Kasumi-1 (cell line): ENCODE measurements around the gene NRBF2.
"Not testable (repeated sequence)": the region's sequence is repeated elsewhere in the genome, so short reads cannot be mapped to it uniquely, and the experiment has no call there.

Source experiments
- DNase-seq, 2 experiments: peaks; one replicate each; lab custom pipeline; 2025; lab: John Stamatoyannopoulos, UW

The NRBF2 gene

DNA sequence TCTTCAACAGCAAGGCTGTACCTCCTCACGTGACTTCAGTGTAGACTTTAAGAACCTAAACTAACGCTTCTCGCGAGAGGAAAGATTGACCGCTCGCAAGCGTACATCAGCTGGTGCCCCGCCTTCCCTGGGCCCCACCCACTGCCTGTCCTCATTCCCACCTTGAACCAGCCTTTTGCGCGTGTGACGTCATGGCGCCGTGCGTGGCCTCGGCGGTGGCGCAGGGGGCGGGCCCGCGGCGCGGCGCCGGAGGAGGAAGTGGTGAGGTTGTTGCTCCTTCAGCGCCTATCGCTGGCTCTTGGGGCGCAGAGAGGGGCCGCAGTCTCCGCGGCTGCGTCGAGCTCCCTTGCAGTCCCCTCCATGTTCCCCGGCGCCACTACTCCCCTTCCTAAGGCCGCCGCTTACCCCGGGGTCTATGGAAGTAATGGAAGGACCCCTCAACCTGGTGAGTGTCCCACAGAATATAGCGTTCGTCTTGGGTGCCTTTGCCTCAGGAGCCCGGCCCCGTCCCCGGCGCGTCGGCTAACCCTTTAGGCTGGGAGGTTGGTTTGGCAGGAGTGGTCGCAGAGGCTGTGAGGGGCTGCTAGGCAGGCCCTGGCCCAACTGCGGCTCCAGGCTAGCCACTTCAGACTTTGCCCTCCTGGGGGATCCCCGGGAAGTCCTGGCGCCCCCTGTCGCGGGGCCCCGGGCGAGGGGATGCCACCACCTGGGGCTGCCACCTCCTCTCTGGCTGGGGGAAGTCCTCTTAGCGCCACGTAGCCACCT lies at the start of gene NRBF2:
Gene NRBF2 (plus strand): TSS at position 273 of the 765 bp plus-strand sequence. CDS start 143 bp downstream, at position 416.
- DNase-seq: peak; percentile 99

DNA sequence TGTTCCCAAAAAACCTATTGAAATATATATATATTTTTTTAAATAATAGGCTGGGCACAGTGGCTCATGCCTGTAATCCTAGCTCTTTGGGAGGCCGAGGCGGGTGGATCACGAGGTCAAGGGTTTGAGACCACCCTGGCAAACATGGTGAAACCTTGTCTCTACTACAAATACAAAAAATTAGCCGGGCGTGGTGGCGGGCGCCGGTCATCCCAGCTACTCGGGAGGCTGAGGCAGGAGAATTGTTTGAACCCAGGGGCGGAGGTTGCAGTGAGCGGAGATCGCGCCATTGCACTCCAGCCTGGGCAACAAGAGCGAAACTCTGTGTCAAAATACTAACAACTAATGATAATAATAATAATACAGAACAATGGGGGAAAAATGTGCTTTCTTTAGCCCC lies 49.7 kb upstream of the NRBF2 start:
- not testable (repeated sequence) for DNase-seq

DNA sequence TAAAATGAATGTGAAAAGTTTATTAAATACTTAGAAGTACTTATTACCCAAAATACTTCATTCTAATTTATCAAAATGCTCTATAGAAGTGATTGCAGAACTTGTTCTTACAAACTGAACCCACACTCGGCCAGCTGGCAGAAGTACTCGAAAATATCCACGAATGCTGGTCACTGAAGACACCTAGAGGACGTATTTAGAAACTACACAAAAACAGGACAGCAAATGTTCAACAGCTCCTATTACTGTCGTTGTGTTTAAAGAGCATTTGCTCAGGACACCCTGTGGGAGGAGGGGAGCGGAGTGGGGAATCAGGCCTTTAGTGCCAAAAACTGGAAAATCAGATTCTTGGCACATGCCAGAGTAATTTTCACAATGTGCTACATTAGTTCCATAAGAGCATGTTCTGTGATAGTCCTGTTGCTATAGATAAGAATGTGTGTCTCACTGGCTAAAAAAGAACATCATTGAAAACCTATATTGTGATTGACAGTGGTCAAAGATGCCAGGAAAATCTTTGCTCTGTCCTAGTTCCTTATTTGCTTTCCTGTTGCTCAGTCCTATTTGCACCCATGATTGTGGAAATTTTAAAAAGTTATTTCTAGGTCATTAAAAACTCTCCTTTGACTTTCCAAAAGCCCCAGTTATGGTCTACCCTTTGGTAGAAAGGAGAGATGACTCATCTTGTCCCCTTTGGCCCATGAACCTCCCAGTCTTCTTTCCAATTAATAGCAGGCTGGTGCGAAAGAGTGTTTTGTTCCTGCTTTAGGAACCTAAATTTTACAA lies 49.0 kb upstream of the NRBF2 start:
- peak; percentile 96 for DNase-seq

DNA sequence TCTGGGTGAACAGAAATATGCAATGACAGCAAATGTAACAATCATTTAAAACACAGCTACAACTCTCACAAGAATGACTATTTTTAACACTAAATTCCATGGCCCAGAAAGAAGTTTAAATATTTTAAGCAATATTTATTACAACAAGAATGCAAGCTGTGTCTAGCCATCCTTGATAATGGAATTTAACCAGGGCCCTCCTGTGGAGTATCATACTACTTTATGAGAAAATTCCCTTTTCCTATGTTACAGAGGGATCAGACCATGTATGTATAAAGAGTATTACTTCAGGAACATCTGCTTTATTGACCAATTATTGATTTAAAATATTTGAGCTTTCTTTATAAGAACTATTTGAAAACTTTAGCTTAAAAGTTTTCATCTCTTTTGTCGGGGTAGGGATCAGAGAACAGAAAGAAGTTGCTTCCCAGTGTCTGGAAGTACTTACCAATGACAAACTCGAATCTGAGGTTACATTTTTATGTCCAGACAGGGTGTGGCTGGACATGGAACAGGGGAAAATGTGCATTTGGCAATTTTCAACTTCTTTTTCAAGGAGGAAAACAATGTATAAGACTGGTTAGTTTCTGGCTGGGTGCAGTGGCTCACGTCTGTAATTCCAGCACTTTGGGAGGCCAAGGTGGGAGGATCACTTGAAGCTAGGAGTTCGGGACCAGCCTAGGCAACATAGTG lies 48.3 kb upstream of the NRBF2 start:
- DNase-seq: no peak

DNA sequence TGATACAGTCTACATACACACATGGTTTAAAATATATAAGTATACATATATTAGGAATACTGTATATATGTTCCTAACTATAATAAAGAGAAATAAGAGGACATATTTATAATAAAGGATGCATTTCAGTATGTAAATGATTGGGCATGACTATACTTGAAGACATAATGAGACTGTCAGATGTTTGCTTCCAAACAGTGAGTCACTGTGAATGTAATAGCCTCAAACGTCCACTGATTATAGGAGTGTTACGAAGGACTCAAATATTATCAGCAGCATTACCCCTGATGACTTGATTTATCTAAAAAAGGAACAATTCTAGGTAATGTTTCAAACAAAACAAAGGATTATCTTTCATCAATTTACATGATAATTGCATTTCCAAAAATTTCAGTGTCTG lies 39.9 kb upstream of the NRBF2 start:
- no peak for DNase-seq

DNA sequence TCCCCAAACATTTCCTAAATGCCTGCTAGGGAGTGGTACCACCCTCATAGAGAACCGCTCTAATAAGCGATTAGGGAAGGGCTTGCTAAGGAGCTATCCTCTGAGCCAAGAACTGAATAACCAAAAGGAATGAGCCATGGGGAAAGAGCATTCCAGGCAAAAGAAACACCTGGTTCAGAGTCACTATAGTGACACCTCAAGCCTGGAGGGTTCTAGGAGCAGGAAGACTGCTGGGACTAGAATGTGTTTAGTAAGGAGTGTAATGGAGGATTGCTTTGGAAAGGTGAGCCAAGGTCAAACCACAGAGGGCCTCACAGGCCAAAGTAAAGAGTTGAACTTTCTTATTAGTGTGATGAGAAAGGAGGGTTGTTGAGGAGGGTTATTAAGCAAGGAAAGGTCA lies 38.7 kb upstream of the NRBF2 start:
- no peak for DNase-seq

DNA sequence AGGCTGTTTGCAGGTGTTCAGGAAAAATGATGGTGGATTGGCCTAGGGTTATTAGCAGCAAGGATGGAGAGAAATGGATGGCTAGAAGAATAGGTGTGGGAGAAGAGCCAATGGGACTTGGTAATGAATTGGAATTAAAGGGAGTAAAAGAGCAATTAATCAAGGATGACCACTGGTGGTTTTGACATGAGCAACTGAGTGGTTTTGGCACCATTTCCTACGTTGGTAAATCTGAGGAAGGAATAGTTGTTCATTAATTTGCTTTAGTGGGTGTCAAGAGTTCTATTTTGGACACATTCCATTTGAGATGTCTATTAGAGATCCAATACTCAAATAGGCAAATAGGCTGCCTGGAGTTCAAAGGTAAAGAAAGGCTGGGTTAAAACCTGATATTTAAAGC lies 38.2 kb upstream of the NRBF2 start:
- DNase-seq: no peak

- DNase-seq: no peak
Observed at GRCh38 chr10:63099734-63100133, 33.4 kb upstream of the NRBF2 start.

DNA sequence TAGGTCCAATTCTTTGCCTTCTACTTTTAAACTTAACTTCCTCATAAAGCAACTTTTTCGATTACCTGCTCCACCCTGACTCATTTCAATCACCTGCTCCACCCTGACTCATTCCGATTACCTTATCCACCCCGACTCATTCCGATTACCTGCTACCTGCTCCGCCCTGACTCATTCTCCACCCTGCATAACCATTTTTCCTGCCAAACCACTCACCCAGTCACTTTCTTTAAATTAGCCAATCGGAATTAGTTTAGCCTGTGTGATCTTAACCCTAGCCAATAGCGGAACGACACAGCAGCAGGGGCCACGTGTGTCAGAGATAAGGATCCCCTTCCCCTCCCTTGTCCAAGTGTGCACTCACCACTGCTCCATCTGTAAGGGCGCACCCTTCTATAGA lies 32.0 kb upstream of the NRBF2 start:
- not testable (repeated sequence) for DNase-seq

- DNase-seq: not testable (repeated sequence)
Observed at GRCh38 chr10:63102279-63102883, 30.7 kb upstream of the NRBF2 start.

DNA sequence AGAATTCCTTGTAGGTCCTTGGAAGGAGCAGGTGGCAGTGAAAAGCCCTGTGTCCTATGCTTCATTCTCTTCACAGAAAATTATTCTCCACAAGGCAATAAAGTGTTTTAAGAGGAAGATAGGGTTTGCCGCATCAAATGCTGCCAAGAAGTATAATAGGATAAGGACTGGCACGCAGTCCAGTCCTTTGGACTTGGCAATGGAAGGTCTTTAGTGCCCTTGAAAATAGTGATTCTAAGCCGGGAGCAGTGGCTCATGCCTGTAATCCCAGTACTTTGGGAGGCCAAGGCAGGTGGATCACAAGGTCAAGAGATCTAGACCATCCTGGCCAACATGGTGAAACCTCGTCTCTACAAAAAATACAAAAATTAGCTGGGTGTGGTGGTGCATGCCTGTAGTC lies 29.9 kb upstream of the NRBF2 start:
- not testable (repeated sequence) for DNase-seq

- DNase-seq: no peak
Observed at GRCh38 chr10:63103971-63104409, 29.1 kb upstream of the NRBF2 start.

DNA sequence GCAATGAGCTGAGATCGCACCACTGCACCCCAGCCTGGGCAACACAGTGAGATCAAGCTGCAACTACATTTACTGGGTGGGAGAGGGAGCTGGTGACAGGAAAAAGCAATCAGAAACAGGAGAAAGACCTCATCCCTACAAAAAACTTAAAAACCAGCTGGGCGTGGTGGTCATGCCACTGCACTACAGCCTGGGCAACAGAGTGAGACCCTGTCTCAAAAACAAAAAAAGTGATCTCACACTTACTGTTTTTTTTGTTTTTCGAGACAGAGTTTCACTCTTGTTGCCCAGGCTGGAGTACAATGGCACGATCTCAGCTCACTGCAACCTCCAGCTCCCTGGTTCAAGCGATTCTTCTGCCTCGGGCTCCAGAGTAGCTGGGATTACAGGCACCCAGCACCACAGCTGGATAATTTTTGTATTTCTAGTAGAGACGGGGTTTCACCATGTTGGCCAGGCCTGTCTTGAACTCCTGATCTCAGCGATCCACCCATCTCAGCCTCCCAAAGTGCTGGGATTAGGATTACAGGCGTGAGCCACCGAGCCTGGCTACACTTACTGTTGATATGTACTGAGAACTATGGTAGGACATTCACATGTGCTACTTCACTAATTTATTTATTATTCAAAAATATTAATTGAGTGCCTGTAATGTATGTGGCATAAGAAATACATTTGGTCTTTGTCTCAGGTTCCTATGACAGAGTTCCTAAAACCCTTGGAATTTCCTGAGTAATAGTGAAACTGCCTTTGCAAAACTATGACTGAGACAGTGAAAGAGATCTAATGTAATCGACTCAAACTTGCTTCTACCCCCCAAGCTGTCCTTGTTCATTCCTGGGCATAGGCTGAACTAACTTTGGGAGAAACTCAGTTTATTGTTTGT lies 27.7 kb upstream of the NRBF2 start:
- DNase-seq: no peak

GRCh38 chr10:63106111-63106755 lies 26.9 kb upstream of the NRBF2 start:
- DNase-seq: no peak

- no peak for DNase-seq
Observed at GRCh38 chr10:63107943-63108437, 25.1 kb upstream of the NRBF2 start.

GRCh38 chr10:63110940-63111339 lies 22.2 kb upstream of the NRBF2 start:
- no peak for DNase-seq

- DNase-seq: no peak
Observed at GRCh38 chr10:63114031-63114814, 18.9 kb upstream of the NRBF2 start.

GRCh38 chr10:63115732-63116383 lies 17.3 kb upstream of the NRBF2 start:
- no peak for DNase-seq

GRCh38 chr10:63116452-63117072 lies 16.6 kb upstream of the NRBF2 start:
- DNase-seq: no peak
